RWPE1 (cell line): Measurements from ENCODE around the gene TMEM168.

Source experiments
- CTCF ChIA-PET: fragments of 350-600 bp; sonication (Branson Sonifier 250); formaldehyde crosslinking; extraction: SDS; loops from one replicate; lab custom pipeline; 2021; lab: Yijun Ruan, JAX
- POLR2A ChIA-PET: fragments of 400-600 bp; formaldehyde crosslinking; extraction: SDS; loops from one replicate; lab custom pipeline; 2020; ENCODE audit warnings: antibody characterized with exemption; ENCODE audit not compliant: low non-redundant PET; lab: Yijun Ruan, JAX
- DNase-seq: peaks from one replicate; pipeline ENCODE4 v3.0.0; 2012; ENCODE audit warnings: low spot score
- H3K27ac ChIP-seq: fragments of 450-650 bp; 2 replicates; pipeline ENCODE4 v1.5.1; 2017
- CTCF ChIP-seq: fragments of 450-650 bp; conservative IDR thresholded peaks from 2 replicates; pipeline ENCODE4 v1.5.1; 2017; ENCODE audit warnings: low read depth, mild to moderate bottlenecking

Gene TMEM168

GRCh38 chr7:112753298-112753697 is 36.9 kb downstream of the TMEM168 start:
- TF ChIP-seq CTCF: no peak
- ChIA-PET CTCF (interaction anchor here (0.6 kb wide), 1 partner anchor 1043 kb away, joined by 3 read pairs; no protein-coding TSS in a partner anchor), POLR2A (no interaction called here)
- no peak overlapping the region for H3K27ac ChIP-seq
- no peak for DNase-seq

- no peak overlapping the region for H3K27ac ChIP-seq
- TF ChIP-seq CTCF: no peak
- ChIA-PET CTCF (no interaction called here), POLR2A (no interaction called here)
- no peak for DNase-seq
Measured at GRCh38 chr7:112752576-112752975, 37.6 kb downstream of the TMEM168 start.

- TF ChIP-seq CTCF: no peak
- POLR2A ChIA-PET: no interaction called here
- no peak for DNase-seq
- CTCF ChIA-PET: no interaction called here
- no peak overlapping the region for H3K27ac ChIP-seq
Measured at GRCh38 chr7:112749775-112750174, 40.4 kb downstream of the TMEM168 start.

GRCh38 chr7:112748381-112748780 is 41.8 kb downstream of the TMEM168 start:
- TF ChIP-seq CTCF: no peak
- POLR2A ChIA-PET: no interaction called here
- CTCF ChIA-PET: no interaction called here
- no peak overlapping the region for H3K27ac ChIP-seq
- no peak for DNase-seq

GRCh38 chr7:112745635-112746034 is 44.6 kb downstream of the TMEM168 start:
- ChIA-PET CTCF (no interaction called here), POLR2A (no interaction called here)
- DNase-seq: no peak
- no peak for TF ChIP-seq CTCF
- no peak overlapping the region for H3K27ac ChIP-seq

- POLR2A ChIA-PET: no interaction called here
- H3K27ac ChIP-seq: no peak overlapping the region
- no peak for TF ChIP-seq CTCF
- DNase-seq: no peak
- CTCF ChIA-PET: no interaction called here
Measured at GRCh38 chr7:112744818-112745217, 45.4 kb downstream of the TMEM168 start.

- ChIA-PET CTCF (interaction anchor here (0.6 kb wide), 2 partner anchors 48 to 231 kb away, joined by 3 to 7 read pairs; no protein-coding TSS in a partner anchor), POLR2A (no interaction called here)
- DNase-seq: no peak
- H3K27ac ChIP-seq: no peak overlapping the region
- TF ChIP-seq CTCF: no peak
Measured at GRCh38 chr7:112743811-112744210, 46.4 kb downstream of the TMEM168 start.
